GM21423 (cell line): ENCODE results near the gene NUDT8.
"Not testable (repeated sequence)": the region's sequence is repeated elsewhere in the genome, so short reads cannot be mapped to it uniquely, and the experiment has no call there.

ENCODE experiments used
- ATAC-seq: cut with Tn5 transposase; IDR thresholded peaks from one replicate; pipeline ENCODE4 v1.9.1; 2021; ENCODE audit warnings: mild to moderate bottlenecking, moderate library complexity; ENCODE audit not compliant: unreplicated experiment

NUDT8 gene

GRCh38 chr11:67613313-67613959 is 16.3 kb downstream of the NUDT8 start:
- ATAC-seq: no peak

- ATAC-seq: no peak
Observed at GRCh38 chr11:67612751-67613150, 17.0 kb downstream of the NUDT8 start.

- ATAC-seq: no peak
Observed at GRCh38 chr11:67611704-67612587, 17.8 kb downstream of the NUDT8 start.

- no peak for ATAC-seq
Observed at GRCh38 chr11:67611165-67611564, 18.6 kb downstream of the NUDT8 start.

GRCh38 chr11:67610302-67610868 is 19.4 kb downstream of the NUDT8 start:
- ATAC-seq: no peak

- no peak for ATAC-seq
Observed at GRCh38 chr11:67609316-67609715, 20.4 kb downstream of the NUDT8 start.

- no peak for ATAC-seq
Observed at GRCh38 chr11:67608486-67608885, 21.3 kb downstream of the NUDT8 start.

- ATAC-seq: no peak
Observed at GRCh38 chr11:67607507-67607906, 22.2 kb downstream of the NUDT8 start.

- ATAC-seq: peak; percentile 93
Observed at GRCh38 chr11:67606492-67607295, 23.0 kb downstream of the NUDT8 start, which contains the start of gene NDUFV1. Gene NDUFV1, plus strand, starts transcription at chr11:67606936. Its CDS starts 69 bp downstream, at chr11:67607005.

- ATAC-seq: no peak
Observed at GRCh38 chr11:67606093-67606491, 23.6 kb downstream of the NUDT8 start.

- no peak for ATAC-seq
Observed at GRCh38 chr11:67605231-67606011, 24.3 kb downstream of the NUDT8 start.

- ATAC-seq: no peak
Observed at GRCh38 chr11:67604815-67605214, 24.9 kb downstream of the NUDT8 start.

- ATAC-seq: not testable (repeated sequence)
Observed at GRCh38 chr11:67604119-67604518, 25.6 kb downstream of the NUDT8 start.

- ATAC-seq: no peak
Observed at GRCh38 chr11:67601098-67601497, 28.6 kb downstream of the NUDT8 start.

GRCh38 chr11:67600324-67601029 is 29.3 kb downstream of the NUDT8 start:
- peak; percentile 73 for ATAC-seq

GRCh38 chr11:67599149-67599548 is 30.6 kb downstream of the NUDT8 start:
- no peak for ATAC-seq

GRCh38 chr11:67597963-67598362 is 31.8 kb downstream of the NUDT8 start:
- ATAC-seq: not testable (repeated sequence)

- not testable (repeated sequence) for ATAC-seq
Observed at GRCh38 chr11:67597458-67597857, 32.3 kb downstream of the NUDT8 start.

GRCh38 chr11:67596753-67597300 is 32.9 kb downstream of the NUDT8 start:
- no peak for ATAC-seq
